Measurements from ENCODE around the gene GPR39. TPM values are rescaled to one million over a fixed set of nuclear protein-coding genes. Genes with fewer than 3 reads are reported as not detected.
"Not testable (repeated sequence)": the region's sequence is repeated elsewhere in the genome, so short reads cannot be mapped to it uniquely, and the experiment has no call there.

GPR39 gene
- 3.6 and 4.7 TPM in 2 replicates for total RNA-seq (2014; rRNA removed; shearing (Covaris generic))

- no peak for DNase-seq (ENCODE audit: low spot score)
These were observed at the start of gene GPR39 for GRCh38 chr2:132416723-132417395. TSS of gene GPR39 (plus strand) at chr2:132416805.

GRCh38 chr2:132368191-132368590 lies 48.4 kb upstream of the GPR39 start:
- DNase-seq (ENCODE audit: low spot score), result no peak

- no peak for DNase-seq (ENCODE audit: low spot score)
These were observed 44.3 kb upstream of the GPR39 start for GRCh38 chr2:132372276-132372675.

- DNase-seq (ENCODE audit: low spot score), result no peak
These were observed 43.0 kb upstream of the GPR39 start for GRCh38 chr2:132373391-132374135.

- no peak for DNase-seq (ENCODE audit: low spot score)
These were observed 42.5 kb upstream of the GPR39 start for GRCh38 chr2:132374151-132374550.

- DNase-seq (ENCODE audit: low spot score), result peak; percentile 51
These were observed 42.1 kb upstream of the GPR39 start for GRCh38 chr2:132374551-132374950.

GRCh38 chr2:132374961-132375360 lies 41.6 kb upstream of the GPR39 start:
- DNase-seq (ENCODE audit: low spot score), result no peak

GRCh38 chr2:132381376-132381775 lies 35.2 kb upstream of the GPR39 start:
- DNase-seq (ENCODE audit: low spot score), result no peak

GRCh38 chr2:132383956-132384355 lies 32.6 kb upstream of the GPR39 start:
- DNase-seq (ENCODE audit: low spot score), result no peak

GRCh38 chr2:132384491-132385151 lies 32.0 kb upstream of the GPR39 start:
- DNase-seq (ENCODE audit: low spot score), result no peak

GRCh38 chr2:132387126-132387525 lies 29.5 kb upstream of the GPR39 start:
- DNase-seq (ENCODE audit: low spot score), result no peak

GRCh38 chr2:132390076-132390475 lies 26.5 kb upstream of the GPR39 start:
- DNase-seq (ENCODE audit: low spot score), result no peak

GRCh38 chr2:132391378-132391777 lies 25.2 kb upstream of the GPR39 start:
- no peak for DNase-seq (ENCODE audit: low spot score)

- no peak for DNase-seq (ENCODE audit: low spot score)
These were observed 24.4 kb upstream of the GPR39 start for GRCh38 chr2:132392221-132392620.

GRCh38 chr2:132392879-132393278 lies 23.7 kb upstream of the GPR39 start:
- no peak for DNase-seq (ENCODE audit: low spot score)

- DNase-seq (ENCODE audit: low spot score), result not testable (repeated sequence)
These were observed 19.6 kb upstream of the GPR39 start for GRCh38 chr2:132397042-132397441.

- DNase-seq (ENCODE audit: low spot score), result peak; percentile 91
These were observed 16.3 kb upstream of the GPR39 start for GRCh38 chr2:132400169-132400900.

GRCh38 chr2:132400901-132401240 lies 15.7 kb upstream of the GPR39 start:
- DNase-seq (ENCODE audit: low spot score), result no peak

GRCh38 chr2:132401326-132401725 lies 15.3 kb upstream of the GPR39 start:
- no peak for DNase-seq (ENCODE audit: low spot score)

- DNase-seq (ENCODE audit: low spot score), result no peak
These were observed 13.5 kb upstream of the GPR39 start for GRCh38 chr2:132403146-132403545.

GRCh38 chr2:132404056-132404455 lies 12.5 kb upstream of the GPR39 start:
- no peak for DNase-seq (ENCODE audit: low spot score)

- DNase-seq (ENCODE audit: low spot score), result no peak
These were observed 8.8 kb upstream of the GPR39 start for GRCh38 chr2:132407784-132408183.

All from A172 (cell line).